IMR-90 (cell line): ENCODE measurements around the gene TRIM62. TPM values are rescaled to one million over a fixed set of nuclear protein-coding genes. Genes with fewer than 3 reads are reported as not detected.

Experiments used
- ATAC-seq: fragments of 200-7000 bp; cut with Tn5 transposase; 2 replicates; pipeline ENCODE4 v1.9.1; 2020; ENCODE audit warnings: low read depth, mild to moderate bottlenecking, moderate library complexity
- BruUV-seq: library from RNA; stranded (reverse); fragments of 400-500 nt; replicated peaks from 2 replicates; lab custom pipeline; 2021; lab: Mats Ljungman, UMichigan
- CTCF ChIA-PET: fragments of 300-600 bp; formaldehyde crosslinking; extraction: SDS; loops from one replicate; lab custom pipeline; 2021; ENCODE audit warnings: antibody characterized with exemption; lab: Yijun Ruan, JAX
- POLR2A ChIA-PET: fragments of 300-600 bp; sonication (Branson Sonifier 250); formaldehyde crosslinking; loops from one replicate; lab custom pipeline; 2022; ENCODE audit warnings: antibody characterized with exemption; ENCODE audit not compliant: unreplicated experiment; lab: Charles Lee
- DNase-seq: peaks from one replicate; pipeline ENCODE4 v3.0.0; 2013
- H2AFZ ChIP-seq: replicated peaks from 2 replicates; pipeline ENCODE3; 2013; ENCODE audit warnings: low read length, mild to moderate bottlenecking; ENCODE audit not compliant: poor library complexity
- H2AK5ac ChIP-seq: 2 replicates; pipeline ENCODE4 v1.6.1; 2013; ENCODE audit warnings: low read depth, low read length, inconsistent platforms
- H2AK9ac ChIP-seq: replicated peaks from 2 replicates; pipeline ENCODE3; 2013; ENCODE audit warnings: mild to moderate bottlenecking, low read depth, low read length, moderate library complexity; ENCODE audit not compliant: poor library complexity
- H2BK120ac ChIP-seq: 2 replicates; pipeline ENCODE4 v1.6.1; 2013; ENCODE audit warnings: low read depth, low read length, inconsistent platforms
- H2BK15ac ChIP-seq: 3 replicates; pipeline ENCODE4 v1.6.1; 2013; ENCODE audit warnings: low read depth, low read length, inconsistent platforms
- H2BK20ac ChIP-seq: 2 replicates; pipeline ENCODE4 v1.6.1; 2013; ENCODE audit warnings: low read depth, mild to moderate bottlenecking, inconsistent platforms, low read length, moderate library complexity
- H2BK5ac ChIP-seq: 2 replicates; pipeline ENCODE4 v1.6.1; 2013; ENCODE audit warnings: mild to moderate bottlenecking, low read depth, low read length, inconsistent platforms; ENCODE audit not compliant: poor library complexity, severe bottlenecking
- H3K14ac ChIP-seq: replicated peaks from 2 replicates; pipeline ENCODE4 v1.6.1; 2013; ENCODE audit warnings: low read depth, low read length, inconsistent platforms
- H3K18ac ChIP-seq: 2 replicates; pipeline ENCODE4 v1.6.1; 2013; ENCODE audit warnings: low read depth, low read length, control low read depth
- H3K23ac ChIP-seq: 2 replicates; pipeline ENCODE4 v1.6.1; 2013; ENCODE audit warnings: low read depth, low read length, inconsistent platforms
- H3K27ac ChIP-seq: 2 replicates; pipeline ENCODE4 v1.5.1; 2013; ENCODE audit warnings: mild to moderate bottlenecking, control low read depth, low read length; ENCODE audit not compliant: insufficient read depth
- H3K27me3 ChIP-seq: 2 replicates; pipeline ENCODE4 v1.6.1; 2013; ENCODE audit warnings: low read length; ENCODE audit not compliant: control insufficient read depth, insufficient read depth
- H3K36me3 ChIP-seq: 2 replicates; pipeline ENCODE4 v1.6.1; 2013; ENCODE audit warnings: low read length, mixed read lengths; ENCODE audit not compliant: control insufficient read depth, insufficient read depth
- H3K4ac ChIP-seq: 2 replicates; pipeline ENCODE4 v1.6.1; 2013; ENCODE audit warnings: low read depth, low read length, inconsistent platforms
- H3K4me1 ChIP-seq: 2 replicates; pipeline ENCODE4 v1.6.1; 2013; ENCODE audit warnings: low read length, mixed read lengths; ENCODE audit not compliant: control insufficient read depth, insufficient read depth
- H3K4me2 ChIP-seq: 2 replicates; pipeline ENCODE4 v1.6.1; 2013; ENCODE audit warnings: low read depth, mild to moderate bottlenecking, control low read depth, low read length, moderate library complexity
- H3K4me3 ChIP-seq: 2 replicates; pipeline ENCODE4 v1.5.1; 2013; ENCODE audit warnings: low read depth, mild to moderate bottlenecking, control low read depth, low read length, moderate library complexity; ENCODE audit not compliant: insufficient read depth
- H3K56ac ChIP-seq: 2 replicates; pipeline ENCODE4 v1.6.1; 2013; ENCODE audit warnings: low read length, inconsistent platforms; ENCODE audit not compliant: insufficient read depth; ENCODE audit errors: extremely low read depth
- H3K79me1 ChIP-seq, 2 experiments: 2 replicates each; pipeline ENCODE4 v1.6.1; 2013; ENCODE audit warnings: low read length in 2 of 2, inconsistent platforms in 1 of 2, low read depth in 1 of 2
- H3K9ac ChIP-seq: 2 replicates; pipeline ENCODE4 v1.6.1; 2013; ENCODE audit warnings: low read depth, low read length, control low read depth
- H3K9me1 ChIP-seq: 2 replicates; pipeline ENCODE4 v1.6.1; 2013; ENCODE audit warnings: low read length, inconsistent platforms; ENCODE audit not compliant: insufficient read depth
- H3K9me3 ChIP-seq: 2 replicates; pipeline ENCODE4 v1.6.1; 2013; ENCODE audit warnings: low read length; ENCODE audit not compliant: control insufficient read depth, insufficient read depth
- H4K20me1 ChIP-seq: 2 replicates; pipeline ENCODE4 v1.6.1; 2013; ENCODE audit warnings: low read length, inconsistent platforms; ENCODE audit not compliant: insufficient read depth
- H4K5ac ChIP-seq: 2 replicates; pipeline ENCODE4 v1.6.1; 2013; ENCODE audit warnings: mild to moderate bottlenecking, low read depth, low read length, control low read depth
- H4K8ac ChIP-seq, 2 experiments: 2 replicates each; pipeline ENCODE4 v1.6.1; 2013; ENCODE audit warnings: low read depth in 2 of 2, low read length in 2 of 2, control low read depth in 1 of 2, inconsistent platforms in 1 of 2
- H4K91ac ChIP-seq: 2 replicates; pipeline ENCODE4 v1.6.1; 2013; ENCODE audit warnings: low read depth, low read length, inconsistent platforms; ENCODE audit not compliant: insufficient read depth
- BHLHE40 ChIP-seq: fragments of 150-350 bp; IDR thresholded peaks from 2 replicates; pipeline ENCODE4 v1.6.1; 2016; ENCODE audit warnings: mild to moderate bottlenecking, low read depth, low read length
- CEBPB ChIP-seq: IDR thresholded peaks from 2 replicates; pipeline ENCODE4 v1.6.1; 2012; ENCODE audit warnings: low read depth, low read length, improper control_type of control experiment
- CHD1 ChIP-seq: IDR thresholded peaks from 2 replicates; pipeline ENCODE4 v1.6.1; 2012; ENCODE audit warnings: low read depth, low read length, improper control_type of control experiment
- CTCF ChIP-seq: conservative IDR thresholded peaks from 2 replicates; pipeline ENCODE4 v1.5.1; 2012; ENCODE audit warnings: mild to moderate bottlenecking, low read depth, low read length, improper control_type of control experiment
- ELK1 ChIP-seq: fragments of 150-350 bp; IDR thresholded peaks from 2 replicates; pipeline ENCODE4 v1.6.1; 2016; ENCODE audit warnings: low read depth, mild to moderate bottlenecking, low read length, moderate library complexity, borderline replicate concordance
- FOS ChIP-seq: fragments of 150-350 bp; IDR thresholded peaks from 2 replicates; pipeline ENCODE4 v1.6.1; 2016; ENCODE audit warnings: low read depth, low read length
- MAFK ChIP-seq: IDR thresholded peaks from 2 replicates; pipeline ENCODE4 v1.6.1; 2012; ENCODE audit warnings: low read depth, low read length, improper control_type of control experiment
- MAZ ChIP-seq: IDR thresholded peaks from 2 replicates; pipeline ENCODE4 v1.6.1; 2012; ENCODE audit warnings: low read depth, mild to moderate bottlenecking, low read length, improper control_type of control experiment, moderate library complexity, borderline replicate concordance
- MXI1 ChIP-seq: IDR thresholded peaks from 2 replicates; pipeline ENCODE4 v1.6.1; 2012; ENCODE audit warnings: low read depth, mild to moderate bottlenecking, low read length, moderate library complexity, borderline replicate concordance
- NFE2L2 ChIP-seq: fragments of 150-350 bp; IDR thresholded peaks from 2 replicates; pipeline ENCODE4 v1.6.1; 2016; ENCODE audit warnings: low read depth, mild to moderate bottlenecking, low read length
- POLR2A ChIP-seq: IDR thresholded peaks from 2 replicates; pipeline ENCODE4 v1.6.1; 2012; ENCODE audit warnings: mild to moderate bottlenecking, low read depth, low read length
- RAD21 ChIP-seq: IDR thresholded peaks from 2 replicates; pipeline ENCODE4 v1.6.1; 2012; ENCODE audit warnings: low read length, improper control_type of control experiment
- RCOR1 ChIP-seq: IDR thresholded peaks from 2 replicates; pipeline ENCODE4 v1.6.1; 2012; ENCODE audit warnings: mild to moderate bottlenecking, low read length, improper control_type of control experiment; ENCODE audit not compliant: insufficient replicate concordance
- RFX5 ChIP-seq: IDR thresholded peaks from 2 replicates; pipeline ENCODE4 v1.8.0; 2012; ENCODE audit warnings: low read depth, mild to moderate bottlenecking, low read length, moderate library complexity
- SMC3 ChIP-seq: fragments of 150-350 bp; IDR thresholded peaks from 2 replicates; pipeline ENCODE4 v1.6.1; 2016; ENCODE audit warnings: low read depth, mild to moderate bottlenecking, antibody characterized with exemption, low read length, moderate library complexity
- USF2 ChIP-seq: fragments of 150-350 bp; IDR thresholded peaks from 2 replicates; pipeline ENCODE4 v1.6.1; 2017; ENCODE audit warnings: mild to moderate bottlenecking, antibody characterized with exemption, low read length, low read depth
- WGBS, 2 experiments: methylation state at CpG; one replicate each; pipeline versions ENCODE4 v1.1.5 to v1.1.7; 2013; ENCODE audit warnings: missing lambda C conversion rate in 2 of 2; ENCODE audit not compliant: insufficient read length in 1 of 2; ENCODE audit errors: extremely low coverage in 2 of 2; 5-methylcytosine and 5-hydroxymethylcytosine counted together
- dilution Hi-C: fragments of 300-500 bp; cut with HindIII; formaldehyde crosslinking; loops from one replicate; pipeline ENCODE4 v1.14.3; 2018; ENCODE audit warnings: low sequenced_read_pairs; ENCODE audit not compliant: unreplicated experiment
- in situ Hi-C: fragments of 300-500 bp; cut with MboI; formaldehyde crosslinking; loops from 3 replicates; pipeline ENCODE4 v1.14.3; 2019; ENCODE audit warnings: low sequenced_read_pairs, inconsistent platforms, mixed read lengths
- intact Hi-C: fragments of 100-400 bp; cut with micrococcal nuclease; formaldehyde crosslinking; loops from 2 replicates; pipeline ENCODE4 v1.10.0; 2022
- polyA plus RNA-seq, 3 experiments: library from polyadenylated mRNA; depleted of rRNA; stranded (reverse); fragments of >200 nt; gene quantifications; 2 replicates each; pipeline ENCODE4 v1.2.3, GENCODE V29; 2012; ENCODE audit warnings: low replicate concordance in 1 of 3
- total RNA-seq: library from RNA; depleted of rRNA; stranded (reverse); fragments of >200 nt; gene quantifications from 2 replicates; pipeline ENCODE4 v1.2.3, GENCODE V29; 2012

TRIM62 gene
- total and polyA plus RNA-seq, 2 of the 4 experiments (the other 2 are of a cell fraction): 3.0 to 11.1 TPM

GRCh38 chr1:33182401-33182841, 578 bp upstream of the TRIM62 start:
- dilution Hi-C loops (no loop called here), in situ Hi-C loops (no loop called here), intact Hi-C loops (loop anchor here (5.0 kb wide), 1 partner anchor 290 kb away; the partner anchor contains the start of gene ZSCAN20)
- peak; percentile 65 for DNase-seq
- Histone ChIP-seq H4K91ac (no peak overlapping the region), H3K27me3 (no peaks in the 10 kb centered on the region), H2AK5ac (no peak overlapping the region), H2BK20ac (0 out of 2 replicates have a peak overlapping the region, but pooled peaks have one; percentile 3), H4K20me1 (peaks cover 21% of the 10 kb centered on the region), H3K36me3 (0 out of 2 replicates have a peak, but pooled peaks cover 3% of the 10 kb centered on the region), H3K18ac (peak overlapping the region; percentile 30; the same call in 1 of the 2 replicates), H2AFZ (peak overlapping the region; percentile 79), H3K4me2 (peak overlapping the region; percentile 68), H3K9me3 (no peaks in the 10 kb centered on the region), H4K8ac (peak overlapping the region; percentile 41 to 87; a peak in 3 of 4 replicates), H3K4me3 (no peak overlapping the region), H2AK9ac (no peak overlapping the region), H3K4me1 (peaks cover 5% of the 10 kb centered on the region), H3K79me1 (peaks cover 8 to 35% of the 10 kb centered on the region in 2 experiments), H3K9ac (peak overlapping the region; percentile 10; the same call in 1 of the 2 replicates), H3K23ac (0 out of 2 replicates have a peak overlapping the region, but pooled peaks have one; percentile 11), H3K9me1 (peaks cover 15% of the 10 kb centered on the region), H3K56ac (no peak overlapping the region), H2BK5ac (no peak overlapping the region), H4K5ac (peak overlapping the region; percentile 24), H2BK120ac (no peak overlapping the region), H3K4ac (0 out of 2 replicates have a peak overlapping the region, but pooled peaks have one; percentile 7), H3K27ac (peak overlapping the region; percentile 44; the same call in 1 of the 2 replicates), H2BK15ac (no peak overlapping the region; the same call in 2 of the 3 replicates), H3K14ac (no peak overlapping the region)
- TF ChIP-seq CTCF (no peak), RAD21 (no peak), SMC3 (no peak), CHD1 (no peak), NFE2L2 (no peak), POLR2A (no peak), MAFK (no peak), MAZ (no peak), BHLHE40 (no peak), ELK1 (no peak), RFX5 (no peak), FOS (no peak), MXI1 (no peak), RCOR1 (no peak), USF2 (no peak), CEBPB (no peak)
- ATAC-seq: no peak; the same call in 1 of the 2 replicates
- no TSS peak for BruUV-seq
- WGBS, 2 experiments: 20% methylated on average over 2 of the region's 5 CpGs; no CpG with 5 or more reads in 1 of the 2 experiments
- ChIA-PET CTCF (no interaction called here), POLR2A (no interaction called here)
